Nucleus accumbens (tissue), 56 donors: ENCODE results near the gene FGFRL1.

Experiments
- DNase-seq, 56 donors: peaks; one replicate each; lab custom pipeline; 2025; lab: John Stamatoyannopoulos, UW

FGFRL1 gene

GRCh38 chr4:1011022-1011665, at the start of gene FGFRL1:
TSS of gene FGFRL1 (plus strand) at chr4:1011626. CDS start at chr4:1012486, 860 bp downstream.
- peak in 46 of 56 donors; percentile 10 to 86 (median 45) for DNase-seq

DNA sequence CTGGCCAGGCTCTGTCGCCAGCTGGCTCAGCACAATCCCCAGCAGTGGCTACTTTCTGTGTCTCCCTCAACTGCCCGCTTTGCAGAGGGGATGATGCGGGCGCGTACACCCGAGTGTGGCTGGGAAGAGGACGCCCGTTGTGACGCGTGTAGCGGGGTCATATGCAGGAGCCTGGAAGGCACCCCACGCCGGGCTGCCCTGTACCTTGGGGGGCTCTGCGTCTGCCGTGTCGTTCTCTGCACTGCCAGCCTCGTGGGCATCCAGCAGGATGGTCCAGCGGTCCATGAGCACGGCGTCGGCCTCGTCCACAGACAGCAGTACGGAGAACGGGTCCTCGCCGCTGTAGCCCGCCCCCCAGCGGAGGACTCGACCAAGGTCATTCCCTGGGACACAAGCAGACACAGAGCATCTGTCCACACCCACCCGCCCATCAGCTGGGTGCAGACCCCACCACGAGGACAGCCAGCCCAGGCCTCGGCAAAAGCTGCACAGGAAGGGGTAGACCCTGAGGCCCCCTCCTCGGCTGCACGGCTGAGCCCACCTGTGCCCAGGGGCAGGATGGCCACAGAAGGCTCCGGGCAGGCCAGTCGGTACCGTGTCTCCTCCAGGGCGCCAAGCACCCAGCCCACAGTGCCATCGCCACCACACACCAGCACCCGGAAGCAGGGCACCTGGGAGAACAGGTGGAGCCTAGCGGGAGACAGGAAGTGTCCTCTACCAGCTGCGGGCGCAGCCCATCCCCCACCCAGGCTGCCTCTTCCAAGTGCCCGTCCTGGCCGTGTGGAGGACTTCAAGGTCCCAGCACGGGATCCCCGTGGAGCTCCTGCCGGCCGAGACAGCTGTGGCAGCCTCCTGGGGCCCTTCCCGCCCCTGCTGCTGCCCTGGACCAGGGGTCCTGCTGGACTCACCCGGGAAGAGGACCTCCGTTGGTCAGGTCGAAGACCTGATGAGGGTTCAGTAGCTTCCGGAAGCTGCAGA, 48.9 kb upstream of the FGFRL1 start:
- no peak for DNase-seq

DNA sequence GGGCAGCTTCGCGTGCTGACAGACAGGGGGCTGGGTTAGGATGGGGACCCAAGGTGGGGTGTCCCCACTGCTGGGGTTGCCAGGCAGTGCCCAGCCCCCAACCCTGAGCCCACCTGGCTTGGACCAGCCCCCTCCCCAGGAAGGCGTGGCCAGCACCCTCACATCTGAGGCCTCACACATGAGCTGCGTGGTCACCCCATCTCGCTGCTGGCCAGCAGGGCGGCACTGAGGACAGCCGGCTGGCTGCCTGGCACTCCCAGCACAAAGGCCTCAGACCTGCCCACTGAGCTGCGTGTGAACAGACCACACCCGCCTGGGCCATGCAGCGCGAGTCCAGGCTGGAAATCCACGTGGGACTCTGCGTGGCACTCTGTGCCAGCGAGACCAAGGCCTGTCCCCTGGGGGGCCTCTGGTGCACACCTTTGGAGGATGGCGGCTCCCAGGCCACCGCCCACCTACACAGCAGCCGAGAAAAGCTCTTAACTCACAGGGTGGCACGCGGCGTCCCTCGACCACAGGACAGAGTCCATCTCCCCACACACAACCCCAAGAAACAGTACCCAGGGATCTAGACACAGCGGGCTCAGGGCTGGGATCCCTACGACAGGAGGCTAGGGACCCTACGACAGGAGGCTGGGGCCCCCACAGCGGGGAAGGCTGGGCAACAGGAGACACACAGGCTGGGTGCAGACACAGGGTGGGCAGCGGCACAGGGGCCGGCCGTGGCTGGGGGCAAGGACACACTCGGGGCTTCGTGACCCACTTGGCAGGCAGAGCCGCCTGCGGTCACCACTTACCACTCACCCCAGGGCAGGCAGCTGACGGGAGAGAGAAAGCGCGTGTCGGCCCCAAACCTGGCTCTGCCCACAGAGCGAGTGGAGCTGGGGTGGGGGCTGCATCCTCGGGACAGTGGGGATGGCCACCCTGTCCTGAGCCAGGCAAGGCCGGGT, 47.9 kb upstream of the FGFRL1 start:
- DNase-seq = no peak

DNA sequence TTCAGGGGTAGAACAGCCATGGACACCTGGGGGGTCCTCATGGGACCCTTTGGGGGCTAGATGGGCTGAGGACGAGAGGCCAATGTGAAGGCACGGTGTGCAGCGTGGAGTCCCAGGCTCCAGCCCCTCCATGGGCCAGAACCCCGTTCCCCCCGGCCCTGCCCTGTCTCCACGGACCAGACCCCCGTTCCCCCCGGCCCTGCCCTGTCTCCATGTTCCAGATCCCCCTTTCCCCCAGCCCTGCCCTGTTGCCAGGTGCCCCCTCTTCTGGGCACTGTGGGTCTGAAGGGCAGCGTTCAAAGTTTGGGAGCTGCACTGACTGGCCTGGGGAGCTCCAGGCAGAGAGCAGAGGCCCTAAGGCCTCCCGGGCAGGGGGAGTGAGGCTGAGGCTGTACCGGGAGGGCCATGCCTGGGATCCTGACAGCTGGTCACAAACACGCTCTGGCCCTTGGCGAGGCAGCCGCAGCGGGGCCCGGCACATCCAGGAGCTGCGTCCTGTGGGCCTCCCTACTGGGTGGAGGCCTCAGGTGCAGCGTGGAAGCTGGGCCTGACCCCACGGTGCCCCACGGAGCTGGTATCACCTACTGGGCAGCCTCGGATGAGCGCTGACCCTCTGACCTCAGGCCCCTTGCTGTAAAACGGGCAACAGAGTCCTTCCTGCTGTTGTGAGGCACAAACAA, 46.9 kb upstream of the FGFRL1 start:
- DNase-seq = no peak

- DNase-seq = no peak
Observed at GRCh38 chr4:965048-965765, 46.2 kb upstream of the FGFRL1 start.

GRCh38 chr4:965766-966134, 45.7 kb upstream of the FGFRL1 start:
- DNase-seq = no peak

- no peak for DNase-seq
Observed at GRCh38 chr4:966266-967112, 44.9 kb upstream of the FGFRL1 start.

DNA sequence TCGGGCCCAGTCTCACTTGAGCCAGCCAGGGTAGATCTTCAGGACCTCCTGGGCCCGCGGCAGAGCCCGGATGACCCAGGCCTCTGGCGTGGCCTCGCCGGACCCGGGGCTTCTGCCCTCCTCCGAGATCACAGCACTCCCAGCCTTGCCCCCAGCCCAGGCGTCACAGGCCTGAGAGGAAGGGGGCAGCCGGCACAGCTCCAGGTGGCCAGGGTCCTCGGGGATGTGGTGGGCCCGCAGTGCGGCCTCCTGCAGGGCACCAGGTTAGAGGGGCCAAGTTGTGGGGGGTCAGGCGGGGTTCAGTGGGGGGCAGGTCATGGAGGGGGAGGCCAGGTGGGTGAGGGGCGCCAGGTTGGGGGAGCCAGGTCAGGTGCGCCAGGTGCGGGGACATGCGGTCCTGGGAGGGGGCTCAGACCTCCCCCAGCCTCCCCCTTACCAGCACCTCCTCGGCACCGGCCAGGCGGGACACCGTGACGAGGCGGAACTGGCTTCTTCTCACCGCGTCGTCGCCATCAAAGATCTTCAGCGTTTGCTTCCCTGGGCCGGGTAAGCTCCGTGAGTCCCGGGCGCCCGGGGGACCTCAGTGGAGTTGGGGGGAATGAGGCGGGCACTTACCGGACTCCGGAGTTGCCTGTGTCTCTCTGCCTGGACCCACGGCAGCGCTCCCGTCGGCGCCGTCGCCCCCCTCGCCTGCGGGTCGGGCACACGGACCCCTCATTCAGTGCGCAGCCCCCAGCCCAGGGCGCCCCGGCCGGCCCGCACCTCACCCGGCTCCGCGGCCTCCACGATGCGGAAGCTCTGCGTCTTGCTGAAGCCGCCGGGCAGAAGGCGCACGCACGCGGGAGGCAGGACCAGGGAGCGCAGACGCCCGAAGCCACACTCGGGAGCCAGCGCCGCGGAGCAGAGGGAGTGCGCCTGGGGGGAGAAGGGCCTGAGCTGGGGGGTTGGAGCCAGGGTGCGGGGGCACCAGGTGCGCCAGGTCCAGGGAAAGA, 44.0 kb upstream of the FGFRL1 start:
- no peak for DNase-seq

- DNase-seq = no peak
Observed at GRCh38 chr4:968221-968620, 43.2 kb upstream of the FGFRL1 start.

- no peak for DNase-seq
Observed at GRCh38 chr4:968621-969394, 42.6 kb upstream of the FGFRL1 start.

GRCh38 chr4:970046-970745, 41.2 kb upstream of the FGFRL1 start:
- no peak for DNase-seq

- no peak for DNase-seq
Observed at GRCh38 chr4:970854-971520, 40.4 kb upstream of the FGFRL1 start.

DNA sequence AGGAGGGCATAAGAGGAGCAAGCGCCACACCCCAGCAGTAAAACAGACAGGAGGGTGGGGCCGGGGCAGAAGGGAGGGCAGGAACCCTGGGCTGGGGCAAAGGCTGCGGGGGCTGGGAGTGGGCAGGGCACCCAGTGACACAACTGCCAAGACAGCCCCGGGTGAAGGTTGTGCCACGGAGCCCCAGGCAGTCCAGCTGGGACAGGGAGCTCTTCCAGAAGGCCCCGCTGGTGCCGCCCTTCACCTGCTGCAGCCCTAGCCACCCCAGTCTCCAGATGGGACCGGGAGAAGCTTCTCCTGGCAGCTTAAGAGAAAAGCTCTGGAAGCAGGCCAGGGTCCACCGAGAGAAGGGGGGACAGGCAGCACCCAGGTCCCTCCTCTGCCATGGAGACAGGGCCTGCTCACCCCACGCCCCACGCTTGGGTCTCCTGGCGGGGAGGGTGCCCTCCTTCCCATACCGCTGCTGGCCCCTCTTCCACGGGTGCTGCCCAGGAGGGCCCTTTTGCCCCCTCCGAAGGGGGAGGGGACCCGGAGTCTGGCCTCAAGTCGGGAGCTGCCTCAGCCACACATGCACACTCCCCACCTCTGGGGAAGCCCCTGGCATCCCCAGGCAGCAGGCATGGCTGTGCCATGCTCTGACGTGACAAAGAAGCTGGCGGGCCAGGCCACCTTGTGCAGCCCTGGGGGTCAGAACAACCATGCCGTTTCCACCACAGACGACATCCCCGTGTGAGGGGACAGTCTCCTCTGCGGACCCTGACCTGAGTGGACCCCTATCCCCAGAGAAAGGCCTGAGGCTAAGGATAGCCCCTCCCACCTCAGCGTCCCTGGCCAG, 39.5 kb upstream of the FGFRL1 start:
- DNase-seq = no peak
